HG03439 (cell line): ENCODE measurements around the gene MEIOC.
"Not testable (repeated sequence)": the region's sequence is repeated elsewhere in the genome, so short reads cannot be mapped to it uniquely, and the experiment has no call there.

Source experiments
- ATAC-seq: cut with Tn5 transposase; IDR thresholded peaks from one replicate; pipeline ENCODE4 v1.9.1; 2021; ENCODE audit warnings: mild to moderate bottlenecking, moderate library complexity; ENCODE audit not compliant: unreplicated experiment

MEIOC gene

DNA sequence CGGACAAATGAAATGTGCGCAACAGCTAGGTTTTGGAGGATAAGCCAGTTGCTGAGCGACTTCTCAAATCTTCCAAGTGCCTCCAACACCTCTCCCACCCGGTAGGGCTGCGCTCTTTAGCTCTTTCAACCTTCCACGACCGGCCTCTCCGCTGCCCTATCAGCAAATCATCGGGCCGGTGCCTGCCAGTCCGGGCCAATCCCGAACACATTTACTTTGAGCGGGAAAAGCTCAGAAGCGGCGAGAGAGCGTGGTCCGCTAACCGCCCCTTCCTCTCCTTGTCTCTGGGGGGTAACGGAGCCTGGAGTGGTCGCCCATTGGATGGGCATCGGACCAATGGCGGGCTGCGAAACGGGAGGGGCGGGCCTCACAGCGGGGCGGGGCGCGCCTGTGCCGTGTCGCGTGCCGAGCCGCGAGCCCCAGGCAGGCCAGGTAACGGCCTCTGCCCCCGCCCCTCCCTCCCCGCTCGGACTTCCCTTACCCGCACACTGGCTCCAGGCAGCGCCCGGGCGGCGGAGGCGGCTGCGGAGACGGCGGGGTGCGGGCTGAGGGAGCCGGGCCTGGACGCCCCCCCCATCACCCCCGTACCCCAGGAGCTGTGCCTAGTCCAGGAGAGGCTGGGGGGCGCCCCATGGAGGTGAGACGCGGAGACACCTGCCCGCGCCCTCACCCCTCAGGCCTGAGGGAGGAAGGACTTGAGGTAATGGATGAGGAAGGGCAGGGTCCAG is at the start of gene MEIOC:
MEIOC (plus strand) TSS at position 486 of the 728 bp plus-strand sequence; CDS start at position 632, 146 bp downstream.
- no peak for ATAC-seq

DNA sequence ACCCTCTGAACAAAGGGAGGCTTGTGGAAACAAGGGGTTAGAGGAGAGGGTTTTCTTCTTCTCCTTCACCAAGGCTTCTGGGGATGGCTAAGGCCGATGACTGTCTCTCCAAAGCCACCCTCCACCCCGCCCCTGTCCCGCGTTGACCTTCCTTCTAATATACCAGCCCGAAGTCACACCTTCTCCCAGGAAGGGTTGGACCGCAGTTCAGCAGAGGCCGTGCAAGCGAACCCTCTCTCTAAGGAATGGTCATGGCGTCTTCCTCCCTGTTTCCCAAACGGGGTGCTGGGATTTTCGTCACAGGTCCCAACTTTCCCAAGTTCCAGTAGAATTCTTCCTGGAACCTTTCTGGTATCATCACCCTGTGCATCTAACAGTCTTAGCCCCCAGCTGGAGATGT is 49.6 kb upstream of the MEIOC start:
- ATAC-seq = no peak

DNA sequence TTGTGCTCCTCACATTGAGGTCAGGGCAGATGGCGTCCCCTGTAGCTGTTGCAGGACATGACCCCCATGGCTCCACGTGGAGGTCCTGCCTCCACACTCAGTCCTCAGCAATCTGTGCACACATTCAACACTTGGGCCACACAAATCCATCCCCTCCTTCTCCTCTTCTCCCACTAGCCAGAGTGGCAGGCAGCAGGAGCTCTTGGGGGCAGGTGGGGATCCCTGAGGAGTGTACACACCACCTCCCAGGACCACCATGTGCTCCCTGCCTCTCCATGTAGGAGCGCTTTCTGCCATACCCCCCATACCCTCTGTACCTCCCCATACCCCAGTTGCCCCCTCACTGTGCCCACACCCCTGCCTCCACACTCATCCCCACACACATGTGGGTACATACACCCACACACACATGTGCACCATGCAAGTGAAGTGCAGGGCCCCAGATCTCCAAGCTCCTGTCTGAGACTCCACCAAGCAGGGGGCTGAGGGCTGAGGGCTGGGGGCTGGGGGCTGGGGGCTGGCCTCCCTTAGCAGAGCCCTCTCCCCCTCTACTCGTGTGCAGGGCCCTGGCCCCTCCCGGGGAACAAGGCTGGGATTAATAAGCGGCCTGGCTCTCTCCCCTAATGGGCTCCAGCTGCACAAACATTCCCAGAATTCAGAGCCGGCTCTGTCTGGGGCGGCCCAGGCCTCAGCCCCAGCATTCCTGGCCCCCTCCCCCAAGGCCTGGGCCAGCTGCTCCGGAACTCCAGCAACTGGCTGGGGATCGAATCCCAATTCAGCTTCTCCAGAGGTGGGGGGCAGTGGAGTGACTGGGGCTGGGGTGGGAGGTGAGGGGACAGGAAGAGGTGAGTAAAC is 48.2 kb upstream of the MEIOC start:
- no peak for ATAC-seq

DNA sequence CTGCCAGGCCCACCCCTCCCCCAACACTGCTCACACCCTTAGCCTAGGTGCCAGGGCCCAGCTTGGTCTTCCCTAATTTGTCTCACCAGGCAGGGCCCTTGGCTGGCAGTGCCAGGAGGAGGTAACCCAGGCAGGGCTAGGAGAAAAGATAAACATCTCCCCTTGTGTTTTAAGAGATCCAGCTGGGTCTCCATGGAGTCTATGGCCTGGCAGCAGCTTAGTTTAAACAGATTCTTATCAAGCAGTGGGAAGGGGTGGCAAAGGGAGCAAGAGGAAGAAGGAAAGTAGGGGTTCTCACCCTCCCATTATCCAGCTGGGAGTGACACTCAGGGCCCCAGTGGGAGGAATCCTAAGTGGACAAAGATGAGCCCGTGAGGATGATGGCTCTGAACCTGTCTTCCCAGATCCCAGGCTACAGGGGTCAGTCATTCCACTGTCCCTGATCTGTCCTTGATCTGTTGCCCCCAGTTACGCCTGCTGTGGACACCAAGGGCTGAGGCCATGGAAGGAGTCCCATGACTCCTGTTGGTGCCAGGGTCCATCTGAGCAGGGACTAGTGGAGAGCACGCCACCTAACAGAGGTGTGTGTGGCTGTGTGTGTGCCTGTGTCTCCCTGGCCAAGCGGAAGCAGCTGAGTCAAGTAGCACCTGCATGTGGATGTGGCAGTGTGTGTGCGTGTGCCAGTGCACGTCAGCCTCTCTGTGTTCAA is 47.4 kb upstream of the MEIOC start:
- ATAC-seq = no peak

DNA sequence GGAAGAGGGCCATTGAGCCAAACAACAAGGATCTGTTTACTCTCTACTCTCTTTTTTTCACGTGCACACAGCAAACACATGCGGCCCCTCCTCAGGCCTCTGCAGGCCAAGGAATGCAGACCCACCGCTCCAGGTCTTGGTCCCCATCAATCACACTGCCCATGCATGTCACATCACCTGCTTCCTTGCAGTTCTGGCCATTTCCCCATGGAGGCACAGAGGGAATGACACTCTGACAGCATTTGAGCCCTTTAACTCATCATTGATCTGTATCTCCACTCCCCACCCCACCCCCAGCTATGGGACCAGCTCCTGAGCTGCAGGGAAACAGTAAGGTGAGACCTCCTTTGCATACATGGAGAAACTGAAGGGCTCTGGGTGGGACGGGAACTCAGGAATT is 45.9 kb upstream of the MEIOC start:
- no peak for ATAC-seq

DNA sequence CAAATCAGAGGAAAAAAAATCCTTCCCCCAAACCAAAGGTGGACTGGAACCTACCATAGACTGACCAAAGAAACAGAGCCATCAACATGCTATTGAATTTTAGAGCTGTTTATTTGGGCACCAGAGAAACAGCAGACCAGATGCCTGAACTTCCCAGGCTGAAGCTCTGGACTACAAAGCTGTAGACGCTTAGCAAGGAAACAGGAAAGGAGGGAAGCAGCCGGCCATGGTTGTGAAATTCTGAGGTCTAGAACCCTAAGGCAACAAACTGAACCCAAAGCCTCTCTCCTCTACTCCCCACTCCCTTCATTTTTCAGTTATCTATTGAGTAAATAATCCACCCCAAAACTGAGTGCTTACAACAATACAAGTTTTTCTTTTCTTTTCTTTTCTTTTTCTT is 45.4 kb upstream of the MEIOC start:
- no peak for ATAC-seq

DNA sequence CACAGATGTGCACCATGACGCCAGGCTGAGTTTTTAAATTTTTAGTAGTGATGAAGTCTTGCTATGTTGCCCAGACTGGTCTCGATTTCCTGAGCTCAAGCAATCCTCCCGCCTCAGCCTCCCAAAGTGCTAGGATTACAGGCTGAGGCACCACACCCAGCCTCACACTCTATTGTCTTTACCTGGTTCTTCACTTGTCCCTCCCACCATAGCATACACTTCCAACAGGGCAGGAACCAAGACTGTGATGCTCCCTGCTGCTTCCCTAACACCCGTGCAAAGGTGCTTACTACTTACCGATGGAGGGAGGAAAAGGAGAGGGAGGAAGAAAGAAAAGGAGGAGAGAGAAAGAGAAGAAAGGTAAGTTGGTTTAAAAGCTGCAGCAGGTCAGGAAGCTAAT is 41.4 kb upstream of the MEIOC start:
- no peak for ATAC-seq

DNA sequence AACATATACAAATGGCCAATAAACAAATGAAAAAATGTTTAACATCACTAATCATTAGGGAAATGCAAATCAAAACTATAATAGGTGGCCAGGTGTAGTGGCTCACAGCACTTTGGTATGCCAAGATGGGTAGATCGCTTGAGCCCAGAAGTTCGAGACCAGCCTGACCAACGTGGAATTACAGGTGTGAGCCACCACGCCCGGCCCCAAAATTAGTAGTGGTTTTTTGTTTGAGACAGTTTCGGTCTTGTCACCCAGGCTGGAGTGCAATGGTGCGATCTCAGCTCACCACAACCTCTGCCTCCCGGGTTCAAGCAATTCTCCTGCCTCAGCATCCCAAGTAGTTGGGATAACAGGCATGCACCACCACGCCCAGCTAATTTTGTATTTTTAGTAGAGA is 37.6 kb upstream of the MEIOC start:
- not testable (repeated sequence) for ATAC-seq

DNA sequence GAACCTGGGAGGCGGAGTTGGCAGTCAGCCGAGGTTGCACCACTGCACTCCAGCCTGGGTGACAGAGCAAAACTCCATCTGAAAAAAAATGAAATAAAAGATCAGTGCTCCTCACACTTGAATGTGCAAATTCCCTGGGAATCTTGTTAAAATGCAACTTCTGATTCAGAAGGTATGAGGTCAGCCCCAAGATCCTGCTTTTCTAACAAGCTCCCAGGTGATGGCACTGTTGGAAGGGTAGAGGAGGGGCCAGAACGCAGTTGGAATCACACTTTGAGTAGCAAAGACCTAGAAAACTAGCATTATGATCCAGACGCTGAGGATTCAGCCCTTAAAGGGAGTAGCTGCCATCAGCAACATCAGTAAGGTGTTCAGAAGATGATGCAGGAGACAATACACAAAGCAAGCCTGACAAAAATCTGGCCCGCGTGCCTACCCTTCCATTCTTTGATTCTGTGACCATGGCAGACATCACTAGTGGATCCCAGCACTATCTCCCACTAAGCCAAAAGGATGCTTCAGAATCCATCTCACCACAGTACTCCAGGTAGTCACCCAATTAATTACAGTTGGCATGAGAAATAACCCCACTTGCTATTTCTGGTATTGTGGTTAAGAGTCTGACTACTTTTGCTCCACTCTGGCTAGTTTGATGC is 33.1 kb upstream of the MEIOC start:
- ATAC-seq = no peak

DNA sequence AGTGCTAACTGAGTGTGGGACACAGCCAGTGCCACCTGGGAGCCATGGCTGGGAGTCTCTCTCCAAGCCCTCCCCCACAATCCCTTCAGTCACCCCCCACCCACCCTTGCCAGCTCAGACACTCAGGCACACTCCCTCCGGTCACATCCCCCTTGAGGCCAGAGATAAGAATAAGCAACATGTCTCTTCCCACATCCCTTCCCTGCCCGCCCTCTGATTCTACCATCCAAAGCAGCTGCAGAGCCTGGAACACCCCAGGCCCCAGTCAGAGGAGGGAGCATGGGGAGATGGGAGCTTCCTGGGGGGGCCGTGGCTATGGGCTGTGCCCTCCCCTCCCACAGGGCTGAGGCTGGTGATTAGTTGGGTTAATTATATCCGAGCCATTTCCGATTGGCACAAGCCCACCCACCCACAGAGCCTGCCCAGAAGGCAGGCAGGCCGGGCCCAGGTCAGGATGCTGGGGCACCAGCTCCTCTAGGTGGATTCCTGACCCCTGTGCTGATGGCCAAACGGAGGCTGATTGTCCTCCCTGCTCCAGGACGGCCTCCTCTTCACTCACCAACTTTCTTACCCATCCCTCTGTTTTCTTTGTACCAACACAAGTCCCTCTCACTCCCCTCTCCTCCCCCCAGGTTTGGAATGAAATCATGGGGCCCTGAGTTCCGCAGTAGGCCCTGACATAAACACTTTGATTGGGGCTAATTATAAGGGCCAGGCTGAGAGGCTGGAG is 28.6 kb upstream of the MEIOC start:
- ATAC-seq = no peak

DNA sequence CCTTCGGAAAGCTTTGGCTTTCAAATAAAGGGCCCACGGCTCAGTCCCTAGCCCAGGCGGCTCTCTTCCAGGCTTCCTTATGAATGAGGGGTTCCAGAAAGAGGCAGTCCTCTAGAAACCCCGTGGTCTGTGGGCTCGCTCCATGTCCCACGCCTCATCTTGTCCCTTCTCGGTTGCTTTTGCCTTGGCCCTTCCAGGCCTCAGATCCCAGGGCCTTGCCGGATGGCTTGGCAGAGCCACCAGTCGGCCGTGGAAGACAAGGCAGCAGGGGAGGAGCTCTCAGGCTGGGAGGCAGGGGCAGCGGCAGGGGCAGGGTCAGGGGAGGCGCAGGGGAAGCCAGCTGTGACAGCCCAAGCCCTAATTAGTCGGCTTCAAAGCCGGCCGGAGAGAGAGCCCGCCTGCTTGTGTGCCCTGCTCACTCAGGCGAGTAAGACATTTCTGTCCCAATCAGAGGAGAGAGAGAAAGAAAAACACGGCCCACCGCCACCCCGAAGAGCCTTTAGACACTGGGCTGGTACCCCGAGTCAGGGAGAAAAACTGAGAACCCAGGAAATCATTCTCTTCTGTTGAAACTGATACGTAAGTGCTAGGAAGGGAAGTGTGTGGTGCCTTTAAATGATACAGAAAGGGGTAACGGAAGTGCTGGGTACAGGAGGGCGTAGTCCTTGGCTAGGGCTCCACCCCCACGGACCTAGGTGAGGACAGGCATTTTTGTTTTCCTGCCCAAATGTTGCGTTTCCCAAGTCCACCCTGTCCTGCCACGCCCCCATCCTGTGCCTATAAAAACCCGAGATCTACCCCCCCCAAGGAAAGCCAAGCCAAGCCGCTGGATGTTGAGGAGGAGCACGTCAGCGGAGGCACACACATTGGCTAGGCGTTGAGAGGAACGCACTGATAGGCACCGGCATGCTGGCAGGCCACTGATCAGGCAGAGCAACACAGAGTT is 27.8 kb upstream of the MEIOC start:
- no peak for ATAC-seq

DNA sequence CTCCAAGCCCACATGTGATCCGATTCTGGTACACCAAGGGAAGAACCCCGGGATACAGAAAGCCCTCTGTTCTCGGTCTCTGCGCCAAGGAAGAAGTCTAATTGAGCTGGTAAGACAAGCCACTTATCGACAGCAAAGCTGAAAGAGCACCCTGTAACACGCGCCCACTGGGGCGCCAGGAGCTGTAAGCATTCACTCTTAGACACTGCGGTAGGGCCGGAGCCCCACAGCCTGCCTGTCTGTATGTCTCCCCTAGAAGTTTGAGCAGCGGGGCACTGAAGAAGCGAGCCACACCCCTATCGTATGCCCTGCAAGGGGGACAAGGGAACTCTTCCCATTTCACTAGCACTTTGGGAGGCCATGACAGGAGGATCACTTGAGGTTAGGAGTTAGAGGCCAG is 27.0 kb upstream of the MEIOC start:
- no peak for ATAC-seq

DNA sequence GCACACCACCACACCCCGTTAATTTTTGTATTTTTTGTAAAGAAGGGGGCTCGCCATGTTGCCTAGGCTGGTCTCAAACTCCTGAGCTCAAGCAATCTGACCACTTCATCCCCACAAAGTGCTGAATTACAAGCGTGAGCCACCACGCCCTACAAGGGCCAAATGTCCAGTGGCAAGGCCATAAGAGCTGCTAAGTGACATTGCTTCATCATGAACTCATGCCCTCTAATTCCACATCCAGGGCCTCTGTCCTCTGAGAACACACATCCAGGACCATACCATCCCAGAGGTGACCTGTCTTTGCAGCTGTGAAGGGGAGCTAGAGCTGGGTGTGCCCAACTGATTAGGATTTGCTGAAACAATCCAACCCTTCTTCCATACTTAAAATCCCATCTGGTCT is 25.6 kb upstream of the MEIOC start:
- ATAC-seq = no peak

DNA sequence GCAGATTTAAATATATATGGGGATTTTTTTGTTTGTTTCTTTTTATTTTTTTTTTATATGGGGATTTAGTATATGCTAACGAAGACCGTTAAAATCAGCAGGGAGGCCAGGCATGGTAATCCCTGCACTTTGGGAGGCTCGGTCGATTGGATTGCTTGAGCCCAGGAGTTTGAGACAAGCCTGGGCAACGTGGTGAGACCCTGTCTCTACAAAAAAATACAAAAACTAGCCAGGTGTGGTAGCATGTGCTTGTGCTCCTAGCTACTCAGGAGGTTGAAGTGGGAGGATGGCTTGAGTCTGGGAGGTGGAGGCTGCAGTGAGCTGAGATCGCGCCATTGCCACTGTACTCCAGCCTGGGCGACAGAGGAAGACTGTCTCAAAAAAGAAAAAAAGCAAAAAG is 22.3 kb upstream of the MEIOC start:
- ATAC-seq = no peak

DNA sequence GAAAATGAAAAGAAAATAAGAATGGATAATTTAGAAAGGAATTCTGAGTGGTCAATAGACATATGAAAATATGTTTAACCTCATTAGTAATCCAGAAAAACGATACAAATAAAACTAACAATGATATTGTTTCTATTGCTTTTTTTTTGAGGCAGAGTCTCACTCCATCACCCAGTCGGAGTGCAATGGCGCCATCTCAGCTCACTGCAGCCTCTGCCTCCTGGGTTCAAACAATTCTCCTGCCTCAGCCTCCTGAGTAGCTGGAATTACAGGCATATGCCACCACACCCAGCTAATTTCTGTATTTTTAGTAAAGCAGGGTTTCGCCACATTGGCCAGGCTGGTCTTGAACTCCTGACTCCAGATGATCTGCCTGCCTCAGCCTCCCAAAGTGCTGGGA is 21.9 kb upstream of the MEIOC start:
- ATAC-seq = not testable (repeated sequence)

DNA sequence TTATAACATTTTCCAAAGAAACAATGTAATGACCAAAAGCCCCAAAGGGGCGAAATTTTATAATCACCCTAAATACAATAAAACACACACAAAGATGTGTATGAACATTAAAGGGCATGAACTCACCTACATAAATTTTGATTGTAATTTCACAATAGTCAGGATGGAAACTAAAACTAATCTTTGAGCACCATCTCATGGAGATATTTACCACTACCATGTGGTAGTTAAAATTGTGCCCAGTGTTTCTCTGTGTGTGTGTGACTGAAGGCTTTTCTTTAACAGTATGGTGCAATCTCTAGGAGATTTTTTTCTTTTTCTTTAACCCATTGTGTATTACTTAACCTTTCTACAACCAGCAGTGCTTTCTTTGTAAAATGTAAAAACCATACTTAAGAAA is 19.7 kb upstream of the MEIOC start:
- no peak for ATAC-seq

DNA sequence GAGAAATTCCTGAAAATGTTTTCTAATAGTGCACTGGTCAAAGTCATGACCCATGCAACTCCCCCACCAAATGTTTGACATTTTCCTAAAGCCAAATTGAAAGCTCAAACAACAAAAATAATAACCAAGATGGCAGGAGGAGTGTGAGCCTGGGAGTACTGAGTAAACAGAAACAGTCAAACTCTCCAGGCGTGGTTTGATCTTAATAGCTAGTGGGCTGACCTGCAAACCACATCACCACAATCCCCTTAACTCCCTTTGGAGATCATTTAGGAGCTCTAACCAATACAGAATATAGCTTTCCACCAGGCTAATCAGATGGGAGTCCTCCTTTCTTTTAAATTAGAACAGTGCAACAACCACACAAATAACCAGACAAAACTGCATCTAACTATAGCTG is 19.2 kb upstream of the MEIOC start:
- no peak for ATAC-seq

DNA sequence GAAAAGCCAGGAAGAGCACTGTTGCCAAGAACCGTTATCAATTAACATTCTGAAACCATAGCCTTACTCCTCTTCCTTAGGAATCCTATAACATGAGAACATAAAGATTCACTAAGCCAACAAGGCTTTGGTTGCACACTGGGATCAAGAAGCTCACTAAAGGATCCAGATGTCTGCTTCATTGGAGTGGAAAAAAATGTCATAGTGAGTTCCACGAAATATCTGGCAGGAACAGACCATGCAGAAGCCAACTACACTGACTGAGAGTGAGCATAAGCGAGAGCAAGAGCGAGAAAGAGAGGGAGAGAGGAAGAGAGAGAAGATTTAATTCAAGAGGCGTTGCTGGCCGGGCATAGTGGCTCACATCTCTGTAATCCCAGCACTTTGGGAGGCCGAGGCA is 13.4 kb upstream of the MEIOC start:
- ATAC-seq = no peak

DNA sequence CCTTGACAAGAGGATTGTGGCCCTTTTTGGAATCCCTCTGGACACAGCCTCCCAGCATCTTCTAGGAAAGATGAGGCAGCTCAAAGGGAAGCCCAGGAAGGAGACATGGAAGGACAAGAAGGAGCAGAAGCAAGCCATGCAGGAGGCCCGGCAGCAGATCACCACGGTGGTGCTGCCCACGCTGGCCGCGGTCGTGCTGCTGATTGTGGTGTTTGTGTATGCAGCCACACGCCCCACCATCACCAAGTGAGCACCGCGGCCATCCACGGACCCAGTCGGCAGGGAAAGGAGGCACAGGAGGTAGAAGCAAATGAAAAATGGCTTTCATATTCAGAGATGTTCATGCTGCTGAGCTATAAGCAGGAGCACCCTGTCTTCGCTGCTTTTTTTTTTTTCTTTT is 10.9 kb upstream of the MEIOC start:
- ATAC-seq = no peak
